Measurements from ENCODE around the gene OGDH.

DNA sequence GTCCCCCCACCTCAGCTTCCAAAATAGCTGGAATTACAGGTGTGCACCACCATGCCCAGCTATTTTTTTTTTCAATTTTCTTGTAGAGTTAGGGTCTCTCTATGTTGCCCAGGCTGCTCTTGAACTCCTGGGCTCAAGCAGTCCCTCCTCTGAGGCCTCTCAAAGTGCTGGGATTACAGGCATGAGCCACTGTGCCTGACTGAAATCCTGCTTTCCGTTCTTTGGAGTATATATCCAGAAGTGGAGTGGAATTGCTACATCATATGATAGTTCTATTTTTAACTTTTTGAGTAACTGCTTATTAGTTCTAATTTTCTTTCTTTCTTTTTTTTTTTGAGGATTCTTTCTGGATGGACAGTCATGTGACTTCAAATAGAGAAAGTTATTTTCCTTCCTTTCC, 79.3 kb downstream of the OGDH start:
- TF ChIP-seq ZFP30 (CRISPR knock-in tag; IDR thresholded peaks at IDR 0.05): no peak
- no peak for TF ChIP-seq RARB (CRISPR knock-in tag; IDR thresholded peaks at IDR 0.05)
- TF ChIP-seq, protein P1, sequence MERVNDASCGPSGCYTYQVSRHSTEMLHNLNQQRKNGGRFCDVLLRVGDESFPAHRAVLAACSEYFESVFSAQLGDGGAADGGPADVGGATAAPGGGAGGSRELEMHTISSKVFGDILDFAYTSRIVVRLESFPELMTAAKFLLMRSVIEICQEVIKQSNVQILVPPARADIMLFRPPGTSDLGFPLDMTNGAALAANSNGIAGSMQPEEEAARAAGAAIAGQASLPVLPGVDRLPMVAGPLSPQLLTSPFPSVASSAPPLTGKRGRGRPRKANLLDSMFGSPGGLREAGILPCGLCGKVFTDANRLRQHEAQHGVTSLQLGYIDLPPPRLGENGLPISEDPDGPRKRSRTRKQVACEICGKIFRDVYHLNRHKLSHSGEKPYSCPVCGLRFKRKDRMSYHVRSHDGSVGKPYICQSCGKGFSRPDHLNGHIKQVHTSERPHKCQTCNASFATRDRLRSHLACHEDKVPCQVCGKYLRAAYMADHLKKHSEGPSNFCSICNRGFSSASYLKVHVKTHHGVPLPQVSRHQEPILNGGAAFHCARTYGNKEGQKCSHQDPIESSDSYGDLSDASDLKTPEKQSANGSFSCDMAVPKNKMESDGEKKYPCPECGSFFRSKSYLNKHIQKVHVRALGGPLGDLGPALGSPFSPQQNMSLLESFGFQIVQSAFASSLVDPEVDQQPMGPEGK (CRISPR knock-in tag; IDR thresholded peaks at IDR 0.05; ENCODE audit: borderline replicate concordance): no peak
- TF ChIP-seq GLIS3 (CRISPR knock-in tag; IDR thresholded peaks at IDR 0.05): no peak
- no peak for TF ChIP-seq OSR1 (CRISPR knock-in tag; IDR thresholded peaks at IDR 0.05)
- no peak for TF ChIP-seq ZFP3 (CRISPR knock-in tag; IDR thresholded peaks at IDR 0.05)
- no peak for TF ChIP-seq PPARA (CRISPR knock-in tag; IDR thresholded peaks at IDR 0.05; ENCODE audit: borderline replicate concordance)
- TF ChIP-seq, protein P2, sequence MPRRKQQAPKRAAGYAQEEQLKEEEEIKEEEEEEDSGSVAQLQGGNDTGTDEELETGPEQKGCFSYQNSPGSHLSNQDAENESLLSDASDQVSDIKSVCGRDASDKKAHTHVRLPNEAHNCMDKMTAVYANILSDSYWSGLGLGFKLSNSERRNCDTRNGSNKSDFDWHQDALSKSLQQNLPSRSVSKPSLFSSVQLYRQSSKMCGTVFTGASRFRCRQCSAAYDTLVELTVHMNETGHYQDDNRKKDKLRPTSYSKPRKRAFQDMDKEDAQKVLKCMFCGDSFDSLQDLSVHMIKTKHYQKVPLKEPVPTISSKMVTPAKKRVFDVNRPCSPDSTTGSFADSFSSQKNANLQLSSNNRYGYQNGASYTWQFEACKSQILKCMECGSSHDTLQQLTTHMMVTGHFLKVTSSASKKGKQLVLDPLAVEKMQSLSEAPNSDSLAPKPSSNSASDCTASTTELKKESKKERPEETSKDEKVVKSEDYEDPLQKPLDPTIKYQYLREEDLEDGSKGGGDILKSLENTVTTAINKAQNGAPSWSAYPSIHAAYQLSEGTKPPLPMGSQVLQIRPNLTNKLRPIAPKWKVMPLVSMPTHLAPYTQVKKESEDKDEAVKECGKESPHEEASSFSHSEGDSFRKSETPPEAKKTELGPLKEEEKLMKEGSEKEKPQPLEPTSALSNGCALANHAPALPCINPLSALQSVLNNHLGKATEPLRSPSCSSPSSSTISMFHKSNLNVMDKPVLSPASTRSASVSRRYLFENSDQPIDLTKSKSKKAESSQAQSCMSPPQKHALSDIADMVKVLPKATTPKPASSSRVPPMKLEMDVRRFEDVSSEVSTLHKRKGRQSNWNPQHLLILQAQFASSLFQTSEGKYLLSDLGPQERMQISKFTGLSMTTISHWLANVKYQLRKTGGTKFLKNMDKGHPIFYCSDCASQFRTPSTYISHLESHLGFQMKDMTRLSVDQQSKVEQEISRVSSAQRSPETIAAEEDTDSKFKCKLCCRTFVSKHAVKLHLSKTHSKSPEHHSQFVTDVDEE (CRISPR knock-in tag; IDR thresholded peaks at IDR 0.05): no peak
- TF ChIP-seq TOX (CRISPR knock-in tag; IDR thresholded peaks at IDR 0.05; ENCODE audit: borderline replicate concordance): no peak
- TF ChIP-seq ZC3H10 (CRISPR knock-in tag; IDR thresholded peaks at IDR 0.05): no peak
